ENCODE results near the gene RCOR1. TPM values are rescaled to one million over a fixed set of nuclear protein-coding genes. Genes with fewer than 3 reads are reported as not detected.

Gene RCOR1
- total RNA-seq, 2 donors from 2014 or later = 12.6 to 15.4 TPM

DNA sequence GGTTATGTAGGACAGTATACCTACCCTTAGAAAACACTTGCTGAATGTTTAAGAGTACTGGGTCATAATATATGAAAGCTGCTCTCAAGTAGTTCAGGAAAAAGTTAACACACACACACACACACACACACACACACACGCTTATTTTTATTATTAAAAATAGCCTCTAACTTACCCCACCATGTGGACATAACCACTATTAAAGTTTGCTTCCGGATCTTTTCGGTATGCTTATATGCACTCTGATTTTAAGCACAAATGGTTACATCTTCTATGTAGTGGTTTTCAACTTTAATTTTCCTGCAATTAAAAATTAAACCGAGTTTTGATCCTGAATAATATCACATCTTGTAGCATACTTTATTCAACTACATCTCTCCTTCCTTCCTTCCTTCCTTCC lies 99.9 kb downstream of the RCOR1 start:
- no peak for DNase-seq (ENCODE audit: low spot score)
- intact Hi-C loops (cut with DNase I) = loop anchor here in 1 of 2 donors (10.0 kb wide), 1 partner anchor 222 kb away; no protein-coding TSS in a partner anchor

- no peak for DNase-seq (ENCODE audit: low spot score)
Measured at GRCh38 chr14:102693006-102693755, 100.7 kb downstream of the RCOR1 start.

GRCh38 chr14:102694530-102695166 lies 102.2 kb downstream of the RCOR1 start:
- no peak for DNase-seq (ENCODE audit: low spot score)
- intact Hi-C loops (cut with DNase I) = loop anchor here in 1 of 2 donors (10.0 kb wide), 1 partner anchor 220 kb away; no protein-coding TSS in a partner anchor

More at GRCh38 chr14:102693006-102693755, 100.7 kb downstream of the RCOR1 start:
- intact Hi-C loops (cut with DNase I) = loop anchor here in 1 of 2 donors (10.0 kb wide), 1 partner anchor 222 kb away; no protein-coding TSS in a partner anchor

DNA sequence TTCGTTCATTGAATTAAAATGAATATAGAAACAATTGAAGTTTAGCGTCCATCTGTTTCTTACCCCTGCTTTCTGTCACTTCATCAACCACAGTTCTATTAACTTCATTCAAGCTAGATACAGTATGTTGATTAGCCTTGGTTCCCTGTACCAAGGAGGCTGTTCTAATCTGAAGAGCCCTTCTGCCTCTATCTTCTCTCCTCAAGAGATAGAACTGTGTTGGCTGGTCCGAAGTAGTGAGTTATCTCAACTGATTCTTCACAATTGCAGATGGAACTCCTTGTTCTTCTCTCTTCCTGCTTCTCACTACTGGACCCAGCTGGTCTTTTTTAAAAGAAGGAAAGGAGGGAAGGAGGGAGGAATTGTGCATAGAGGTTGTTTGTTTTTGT lies 102.7 kb downstream of the RCOR1 start:
- no peak for DNase-seq (ENCODE audit: low spot score)
- intact Hi-C loops (cut with DNase I) = loop anchor here in 1 of 2 donors (10.0 kb wide), 1 partner anchor 220 kb away; no protein-coding TSS in a partner anchor

DNA sequence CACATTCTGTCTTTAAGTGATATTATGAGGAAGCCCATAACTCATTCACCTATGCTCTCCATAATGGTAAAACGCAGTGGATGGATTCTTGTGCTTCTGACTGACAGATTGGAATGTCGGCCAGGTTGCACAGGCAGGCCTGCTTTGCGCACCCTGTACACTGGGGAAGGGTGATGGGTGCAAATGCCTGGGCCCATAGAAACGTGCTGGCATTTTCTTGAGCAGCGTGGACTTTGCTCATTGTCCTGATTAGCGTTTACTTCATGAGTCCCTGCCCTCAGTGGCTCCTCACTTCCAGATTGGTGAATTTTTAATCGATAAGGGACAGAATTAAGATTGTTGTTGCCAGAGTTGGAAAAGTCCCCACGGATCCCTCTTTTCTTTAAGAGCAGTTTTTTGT lies 103.9 kb downstream of the RCOR1 start:
- intact Hi-C loops (cut with DNase I) = loop anchor here in 1 of 2 donors (10.0 kb wide), 1 partner anchor 218 kb away; no protein-coding TSS in a partner anchor
- DNase-seq (ENCODE audit: low spot score) = no peak

DNA sequence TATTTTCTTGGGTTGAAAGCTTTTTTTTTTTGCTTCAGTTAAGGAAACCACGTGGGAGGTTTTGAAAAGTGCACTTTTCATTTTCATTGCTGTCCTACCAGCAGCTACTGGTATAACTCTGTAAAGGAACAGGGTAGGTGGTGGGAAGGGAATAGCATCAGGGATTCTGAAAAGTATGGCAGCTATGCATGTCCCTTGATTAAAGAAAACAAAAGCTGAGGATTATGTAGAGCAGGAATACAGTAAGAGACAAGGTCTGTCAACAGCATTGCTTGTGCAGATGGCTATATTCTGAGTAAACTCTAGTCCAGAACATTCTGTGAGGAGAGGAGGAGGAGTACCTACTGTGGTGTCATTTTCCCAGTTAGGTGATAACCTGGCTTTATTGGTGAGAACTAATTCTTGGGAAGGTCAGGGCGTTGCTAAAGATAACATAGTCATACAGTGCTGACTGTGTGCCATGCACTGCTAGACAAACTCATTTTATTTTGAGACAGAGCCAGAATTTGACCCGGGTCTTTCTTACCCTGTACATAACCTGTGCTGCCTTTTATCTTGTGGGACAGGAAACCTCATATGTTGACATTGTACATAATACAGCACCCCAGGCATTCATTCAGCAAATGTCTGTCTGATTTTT lies 104.5 kb downstream of the RCOR1 start:
- intact Hi-C loops (cut with DNase I) = loop anchor here in 1 of 2 donors (10.0 kb wide), 1 partner anchor 218 kb away; no protein-coding TSS in a partner anchor
- DNase-seq (ENCODE audit: low spot score) = no peak

- intact Hi-C loops (cut with DNase I) = loop anchor here in 1 of 2 donors (10.0 kb wide), 1 partner anchor 217 kb away; no protein-coding TSS in a partner anchor
- DNase-seq (ENCODE audit: low spot score) = no peak
Measured at GRCh38 chr14:102697501-102697900, 105.1 kb downstream of the RCOR1 start.

DNA sequence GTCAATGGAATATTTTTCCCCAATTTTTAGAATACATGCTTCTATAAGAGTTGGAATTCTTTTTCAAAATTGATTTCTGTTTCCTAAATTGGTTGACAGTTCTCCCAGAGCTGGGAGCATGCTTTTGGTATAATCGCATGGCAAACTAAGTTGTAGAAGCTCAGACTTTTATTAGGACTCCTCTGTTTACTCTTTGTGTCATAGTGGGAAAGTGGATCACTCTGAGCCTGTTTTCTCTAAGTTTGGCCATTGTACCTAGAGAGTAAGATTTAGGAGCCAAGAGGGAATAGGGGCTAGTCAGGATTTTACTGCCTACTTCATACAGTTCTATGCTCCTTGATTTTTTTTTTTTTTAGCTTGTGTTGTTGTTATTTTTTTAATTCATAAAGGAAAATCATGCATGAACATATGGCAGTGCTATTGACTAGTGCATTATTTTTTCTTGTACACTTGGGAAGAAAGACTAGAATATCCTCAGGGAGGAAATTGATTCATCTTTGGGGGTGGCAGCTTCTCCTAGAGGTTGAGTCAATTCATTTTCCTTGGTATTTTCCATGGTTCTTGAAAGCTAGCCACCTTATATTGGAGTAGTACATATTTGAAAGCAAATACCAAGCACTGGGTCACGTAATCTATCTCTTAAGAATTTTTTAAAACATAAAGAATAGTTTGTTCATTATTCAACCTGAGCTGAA lies 107.1 kb downstream of the RCOR1 start:
- intact Hi-C loops (cut with DNase I) = loop anchor here in 1 of 2 donors (10.0 kb wide), 1 partner anchor 215 kb away; no protein-coding TSS in a partner anchor
- no peak for DNase-seq (ENCODE audit: low spot score)

- intact Hi-C loops (cut with DNase I) = no loop called here
- no peak for DNase-seq (ENCODE audit: low spot score)
Measured at GRCh38 chr14:102708494-102708893, 116.0 kb downstream of the RCOR1 start.

- intact Hi-C loops (cut with DNase I) = no loop called here
- no peak for DNase-seq (ENCODE audit: low spot score)
Measured at GRCh38 chr14:102711207-102711606, 118.8 kb downstream of the RCOR1 start.

- intact Hi-C loops (cut with DNase I) = no loop called here
- no peak for DNase-seq (ENCODE audit: low spot score)
Measured at GRCh38 chr14:102711946-102712345, 119.5 kb downstream of the RCOR1 start.

GRCh38 chr14:102717276-102717675 lies 124.8 kb downstream of the RCOR1 start:
- DNase-seq (ENCODE audit: low spot score) = no peak
- intact Hi-C loops (cut with DNase I) = no loop called here

GRCh38 chr14:102722646-102723045 lies 130.2 kb downstream of the RCOR1 start:
- DNase-seq (ENCODE audit: low spot score) = no peak
- intact Hi-C loops (cut with DNase I) = no loop called here

- intact Hi-C loops (cut with DNase I) = no loop called here
- no peak for DNase-seq (ENCODE audit: low spot score)
Measured at GRCh38 chr14:102723650-102724049, 131.2 kb downstream of the RCOR1 start.

DNA sequence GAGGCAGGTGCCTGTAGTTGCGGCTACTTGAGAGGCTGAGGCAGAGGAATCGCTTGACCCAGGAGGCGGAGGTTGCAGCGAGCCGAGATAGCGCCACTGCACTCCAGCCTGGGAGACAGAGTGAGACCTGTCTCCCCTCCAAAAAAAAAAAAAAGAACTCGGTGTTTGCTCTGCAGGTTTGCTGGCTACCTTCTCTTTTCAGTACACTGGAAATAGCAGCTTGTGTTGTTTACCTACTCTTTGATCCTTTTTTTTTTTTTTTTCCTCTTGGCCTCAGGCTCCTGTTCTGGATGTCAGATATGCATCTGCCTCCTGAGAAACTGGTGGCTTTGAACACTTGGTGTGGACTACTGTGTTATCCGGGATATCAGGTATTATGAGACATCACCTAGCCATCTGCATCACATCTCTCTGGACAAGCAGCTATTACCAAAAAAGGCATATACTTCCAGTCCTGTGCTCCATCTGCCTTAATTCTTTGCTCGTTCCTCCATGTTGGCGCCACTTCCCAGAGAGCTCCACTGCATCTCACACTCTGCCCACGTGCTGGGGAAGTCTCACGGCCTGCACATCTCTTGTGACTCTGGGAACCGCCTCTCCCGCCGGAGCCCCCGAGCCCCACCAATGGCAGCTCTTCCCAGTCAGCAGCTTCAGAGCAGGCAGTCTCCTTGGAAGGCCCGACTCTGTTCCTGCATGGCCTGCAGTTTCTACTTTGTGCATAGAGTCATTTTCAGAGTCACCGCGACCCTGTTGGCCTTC lies 133.9 kb downstream of the RCOR1 start:
- DNase-seq (ENCODE audit: low spot score) = peak; percentile 58
- intact Hi-C loops (cut with DNase I) = no loop called here

DNA sequence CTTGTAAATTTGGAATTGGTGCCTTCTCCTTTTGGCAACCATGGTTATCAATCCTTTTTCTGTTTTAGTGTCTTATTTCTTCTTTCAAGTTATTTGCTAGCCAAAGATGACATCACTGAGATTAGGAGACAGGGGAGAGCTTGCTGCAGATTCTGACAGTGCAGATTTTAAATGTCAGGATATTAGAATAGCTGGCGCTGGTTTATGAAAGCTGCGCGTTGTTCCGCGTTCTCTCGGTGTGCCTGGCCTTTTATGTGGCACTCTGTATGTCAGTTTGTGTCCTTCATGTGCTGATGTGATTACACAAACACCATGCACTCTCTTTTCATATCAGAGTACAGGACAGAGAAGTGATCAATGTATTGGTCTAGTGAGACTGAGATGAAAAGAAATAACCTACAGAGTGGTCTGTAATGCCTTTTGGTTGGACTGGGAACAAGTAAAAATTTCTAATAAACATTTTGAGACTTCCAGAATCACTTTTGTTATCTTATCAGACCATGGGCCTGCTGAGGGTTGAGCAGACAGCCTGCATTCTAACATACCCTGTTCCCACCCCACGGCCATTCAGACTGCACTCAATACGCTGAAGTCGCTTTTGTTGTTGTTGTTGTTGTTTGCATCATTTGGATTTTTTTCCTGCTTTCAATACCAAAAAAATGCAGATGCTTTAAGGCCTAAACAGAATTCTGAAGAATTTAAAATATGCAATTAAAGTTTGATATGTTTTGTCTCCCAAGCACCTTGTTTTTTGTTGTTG lies 135.1 kb downstream of the RCOR1 start:
- intact Hi-C loops (cut with DNase I) = no loop called here
- DNase-seq (ENCODE audit: low spot score) = no peak

DNA sequence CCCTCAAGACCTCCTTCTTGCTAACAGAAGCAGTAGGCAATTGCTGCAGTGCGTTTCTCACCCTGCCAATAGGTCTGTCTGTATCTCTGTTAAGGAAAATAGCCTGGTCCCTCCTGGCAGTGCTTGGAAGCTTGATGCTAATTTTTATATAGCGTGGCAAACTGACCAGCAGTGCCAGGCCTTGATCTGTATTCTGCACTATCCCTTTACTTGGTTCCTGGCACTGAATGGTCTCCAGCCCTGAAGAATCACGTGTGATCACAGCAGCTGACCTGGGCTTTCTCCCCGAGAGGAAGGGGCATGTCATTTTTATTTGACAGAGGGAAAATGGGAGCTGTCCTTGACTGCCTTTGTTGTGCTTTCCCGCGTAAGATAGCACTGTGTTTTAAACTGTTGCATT lies 136.1 kb downstream of the RCOR1 start:
- intact Hi-C loops (cut with DNase I) = no loop called here
- DNase-seq (ENCODE audit: low spot score) = peak; percentile 23

GRCh38 chr14:102729268-102729667 lies 136.8 kb downstream of the RCOR1 start:
- DNase-seq (ENCODE audit: low spot score) = no peak
- intact Hi-C loops (cut with DNase I) = no loop called here

All from posterior vena cava (tissue), 2 donors.